ENCODE data around the gene FOXO3.
"Not testable (repeated sequence)": the region's sequence is repeated elsewhere in the genome, so short reads cannot be mapped to it uniquely, and the experiment has no call there.

The FOXO3 gene

GRCh38 chr6:108675226-108676200 lies 114.8 kb downstream of the FOXO3 start:
- DNase-seq, result no peak
- Mint-ChIP-seq H3K36me3 (ENCODE audit: low read depth) (peaks cover 18% of the 10 kb centered on the region), H3K4me1 (peaks cover 55% of the 10 kb centered on the region), H3K27me3 (ENCODE audit: low read depth, poor library complexity) (peaks cover 4% of the 10 kb centered on the region), H3K9me3 (no peaks in the 10 kb centered on the region), H3K27ac (no peak overlapping the region), H3K4me3 (no peak overlapping the region)
- TF ChIP-seq, protein P1, sequence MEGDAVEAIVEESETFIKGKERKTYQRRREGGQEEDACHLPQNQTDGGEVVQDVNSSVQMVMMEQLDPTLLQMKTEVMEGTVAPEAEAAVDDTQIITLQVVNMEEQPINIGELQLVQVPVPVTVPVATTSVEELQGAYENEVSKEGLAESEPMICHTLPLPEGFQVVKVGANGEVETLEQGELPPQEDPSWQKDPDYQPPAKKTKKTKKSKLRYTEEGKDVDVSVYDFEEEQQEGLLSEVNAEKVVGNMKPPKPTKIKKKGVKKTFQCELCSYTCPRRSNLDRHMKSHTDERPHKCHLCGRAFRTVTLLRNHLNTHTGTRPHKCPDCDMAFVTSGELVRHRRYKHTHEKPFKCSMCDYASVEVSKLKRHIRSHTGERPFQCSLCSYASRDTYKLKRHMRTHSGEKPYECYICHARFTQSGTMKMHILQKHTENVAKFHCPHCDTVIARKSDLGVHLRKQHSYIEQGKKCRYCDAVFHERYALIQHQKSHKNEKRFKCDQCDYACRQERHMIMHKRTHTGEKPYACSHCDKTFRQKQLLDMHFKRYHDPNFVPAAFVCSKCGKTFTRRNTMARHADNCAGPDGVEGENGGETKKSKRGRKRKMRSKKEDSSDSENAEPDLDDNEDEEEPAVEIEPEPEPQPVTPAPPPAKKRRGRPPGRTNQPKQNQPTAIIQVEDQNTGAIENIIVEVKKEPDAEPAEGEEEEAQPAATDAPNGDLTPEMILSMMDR (IDR thresholded peaks at IDR 0.05), result no peak

GRCh38 chr6:108676555-108676954 lies 115.8 kb downstream of the FOXO3 start:
- Mint-ChIP-seq H3K27me3 (ENCODE audit: low read depth, poor library complexity) (no peaks in the 10 kb centered on the region), H3K36me3 (ENCODE audit: low read depth) (peaks cover 21% of the 10 kb centered on the region), H3K9me3 (no peaks in the 10 kb centered on the region), H3K4me3 (no peak overlapping the region), H3K27ac (peak overlapping the region; percentile 20), H3K4me1 (peaks cover 51% of the 10 kb centered on the region)
- no peak for DNase-seq
- TF ChIP-seq, protein P1 (IDR thresholded peaks at IDR 0.05), result no peak

GRCh38 chr6:108677357-108677756 lies 116.6 kb downstream of the FOXO3 start:
- Mint-ChIP-seq H3K9me3 (no peaks in the 10 kb centered on the region), H3K4me3 (no peak overlapping the region), H3K36me3 (ENCODE audit: low read depth) (peaks cover 26% of the 10 kb centered on the region), H3K27me3 (ENCODE audit: low read depth, poor library complexity) (no peaks in the 10 kb centered on the region), H3K4me1 (peaks cover 59% of the 10 kb centered on the region), H3K27ac (no peak overlapping the region)
- no peak for DNase-seq
- TF ChIP-seq, protein P1 (IDR thresholded peaks at IDR 0.05), result no peak

- Mint-ChIP-seq H3K4me3 (no peak overlapping the region), H3K27ac (no peak overlapping the region), H3K9me3 (no peaks in the 10 kb centered on the region), H3K36me3 (ENCODE audit: low read depth) (peaks cover 26% of the 10 kb centered on the region), H3K27me3 (ENCODE audit: low read depth, poor library complexity) (no peaks in the 10 kb centered on the region), H3K4me1 (peaks cover 59% of the 10 kb centered on the region)
- TF ChIP-seq, protein P1 (IDR thresholded peaks at IDR 0.05), result no peak
- no peak for DNase-seq
Observed at GRCh38 chr6:108677894-108678293, 117.2 kb downstream of the FOXO3 start.

DNA sequence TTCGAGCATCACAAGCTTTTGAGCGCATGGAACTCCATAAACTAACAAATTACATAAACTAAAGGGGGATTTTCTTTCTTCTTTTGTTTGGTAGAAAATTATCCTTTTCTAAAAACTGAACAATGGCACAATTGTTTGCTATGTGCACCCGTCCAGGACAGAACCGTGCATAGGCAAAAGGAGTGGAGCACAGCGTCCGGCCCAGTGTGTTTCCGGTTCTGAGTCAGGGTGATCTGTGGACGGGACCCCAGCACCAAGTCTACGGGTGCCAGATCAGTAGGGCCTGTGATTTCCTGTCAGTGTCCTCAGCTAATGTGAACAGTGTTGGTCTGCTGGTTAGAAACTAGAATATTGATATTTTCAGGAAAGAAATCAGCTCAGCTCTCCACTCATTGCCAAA lies 119.6 kb downstream of the FOXO3 start:
- Mint-ChIP-seq H3K36me3 (ENCODE audit: low read depth) (peaks cover 33% of the 10 kb centered on the region), H3K4me1 (peaks cover 59% of the 10 kb centered on the region), H3K27ac (peak overlapping the region; percentile 31)
- not testable (repeated sequence) for H3K9me3 Mint-ChIP-seq; H3K4me3 Mint-ChIP-seq; H3K27me3 Mint-ChIP-seq (ENCODE audit: low read depth, poor library complexity); DNase-seq

GRCh38 chr6:108681721-108682120 lies 121.0 kb downstream of the FOXO3 start:
- H3K27ac Mint-ChIP-seq; H3K27me3 Mint-ChIP-seq (ENCODE audit: low read depth, poor library complexity); H3K4me3 Mint-ChIP-seq; H3K9me3 Mint-ChIP-seq; DNase-seq: not testable (repeated sequence)
- Mint-ChIP-seq H3K36me3 (ENCODE audit: low read depth) (peaks cover 48% of the 10 kb centered on the region), H3K4me1 (peaks cover 57% of the 10 kb centered on the region)

- H3K4me3 Mint-ChIP-seq; H3K27ac Mint-ChIP-seq; H3K9me3 Mint-ChIP-seq; DNase-seq; H3K27me3 Mint-ChIP-seq (ENCODE audit: low read depth, poor library complexity): not testable (repeated sequence)
- Mint-ChIP-seq H3K4me1 (peaks cover 54% of the 10 kb centered on the region), H3K36me3 (ENCODE audit: low read depth) (peaks cover 52% of the 10 kb centered on the region)
Observed at GRCh38 chr6:108682383-108683119, 121.8 kb downstream of the FOXO3 start.

DNA sequence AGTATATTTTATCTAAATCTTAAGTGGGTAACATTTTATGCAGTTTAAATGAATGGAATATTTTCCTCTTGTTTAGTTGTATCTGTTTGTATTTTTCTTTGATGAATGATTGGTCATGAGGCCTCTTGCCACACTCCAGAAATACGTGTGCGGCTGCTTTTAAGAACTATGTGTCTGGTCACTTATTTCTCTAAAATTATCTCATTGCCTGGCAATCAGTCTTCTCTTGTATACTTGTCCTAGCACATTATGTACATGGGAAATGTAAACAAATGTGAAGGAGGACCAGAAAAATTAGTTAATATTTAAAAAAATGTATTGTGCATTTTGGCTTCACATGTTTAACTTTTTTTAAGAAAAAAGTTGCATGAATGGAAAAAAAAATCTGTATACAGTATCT lies 123.3 kb downstream of the FOXO3 start:
- H3K27me3 Mint-ChIP-seq (ENCODE audit: low read depth, poor library complexity); H3K9me3 Mint-ChIP-seq; H3K27ac Mint-ChIP-seq; H3K4me3 Mint-ChIP-seq; DNase-seq: not testable (repeated sequence)
- Mint-ChIP-seq H3K36me3 (ENCODE audit: low read depth) (peaks cover 44% of the 10 kb centered on the region), H3K4me1 (peaks cover 48% of the 10 kb centered on the region)

Data from nephron progenitor cell (in vitro differentiated cells).